Epithelial cell of umbilical artery (primary cell): Measurements from ENCODE around the gene IGSF3. TPM values are rescaled to one million over a fixed set of nuclear protein-coding genes. Genes with fewer than 3 reads are reported as not detected.

Experiments used
- total RNA-seq: library from RNA; depleted of rRNA; stranded (reverse); fragments of >200 nt; gene quantifications from 2 replicates; pipeline ENCODE4 v1.2.3, GENCODE V29; 2014

IGSF3 gene
- total RNA-seq, result 0.30 and 0.97 TPM in 2 replicates

GRCh38 chr1:116667575-116668105 is at the start of gene IGSF3:
IGSF3 (minus strand) TSS chr1:116667733; CDS start chr1:116666326, 1,407 bp downstream.

GRCh38 chr1:116570358-116571214 is 96.9 kb downstream of the IGSF3 start, which contains the start of gene CD58:
CD58 (minus strand) TSS chr1:116571026; CDS start chr1:116570972, 54 bp downstream.

Other genes starting within 250 kb of the IGSF3 start
- gene CD58, start 96.7 kb downstream of the IGSF3 start, total RNA-seq, result 21.8 and 27.7 TPM in 2 replicates
- not detected in 2 replicates for gene CD2, start 86.7 kb upstream of the IGSF3 start, total RNA-seq
- gene PTGFRN, start 242.2 kb upstream of the IGSF3 start, total RNA-seq, result 47.0 and 71.8 TPM in 2 replicates